Cardiac septum (tissue), 1 donor: ENCODE measurements around the gene NR3C2. TPM values are rescaled to one million over a fixed set of nuclear protein-coding genes. Genes with fewer than 3 reads are reported as not detected.

Experiments used
- DNase-seq: peaks from one replicate; pipeline ENCODE4 v3.0.0-alpha.2; 2020; ENCODE audit warnings: low spot score
- intact Hi-C: fragments of 100-400 bp; cut with DNase I; formaldehyde crosslinking; loops from one replicate; pipeline ENCODE4 v1.14.0; 2022
- total RNA-seq: library from RNA; stranded (reverse); fragmentation: NEBNext Ultra II Directional; extraction: Animal tissue kit (Norgen Biotek cat#: 25700); gene quantifications from one replicate; pipeline ENCODE4 v1.2.1, GENCODE V29; 2021
- donor health status: DM: no; HTN: no; CAD: no.

NR3C2 gene
- total RNA-seq, 1 donor from 2014 or later: 17.3 TPM

GRCh38 chr4:148238811-148239493 lies 203.3 kb downstream of the NR3C2 start:
- intact Hi-C loops: no loop called here
- DNase-seq: no peak

DNA sequence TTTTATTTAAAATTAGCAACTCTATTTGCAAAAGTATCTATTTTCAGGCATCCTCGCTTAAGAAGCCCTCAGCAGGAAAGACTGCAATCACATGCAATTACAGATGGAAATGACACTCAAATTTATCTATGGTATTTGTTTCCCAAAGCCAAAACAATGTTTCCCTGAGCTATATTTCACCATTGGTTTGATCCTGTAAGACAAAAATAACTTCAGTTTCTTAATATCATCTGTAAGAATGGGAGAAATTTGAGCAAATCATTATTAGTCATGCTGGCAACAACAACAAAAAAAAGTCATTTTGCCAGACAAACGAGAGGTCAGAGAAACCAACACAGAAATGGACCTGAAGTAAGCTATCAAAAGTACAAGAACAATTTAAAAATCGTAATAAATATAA lies 204.1 kb downstream of the NR3C2 start:
- DNase-seq: no peak
- intact Hi-C loops: no loop called here

GRCh38 chr4:148235809-148236208 lies 206.4 kb downstream of the NR3C2 start:
- intact Hi-C loops: no loop called here
- DNase-seq: no peak

- no peak for DNase-seq
- intact Hi-C loops: no loop called here
These were observed 212.4 kb downstream of the NR3C2 start for GRCh38 chr4:148229798-148230197.

GRCh38 chr4:148229028-148229427 lies 213.2 kb downstream of the NR3C2 start:
- intact Hi-C loops: no loop called here
- DNase-seq: no peak

GRCh38 chr4:148227147-148227546 lies 215.1 kb downstream of the NR3C2 start:
- intact Hi-C loops: no loop called here
- DNase-seq: no peak

- DNase-seq: no peak
- intact Hi-C loops: no loop called here
These were observed 215.9 kb downstream of the NR3C2 start for GRCh38 chr4:148226341-148226740.

GRCh38 chr4:148225639-148226038 lies 216.6 kb downstream of the NR3C2 start:
- no peak for DNase-seq
- intact Hi-C loops: no loop called here

DNA sequence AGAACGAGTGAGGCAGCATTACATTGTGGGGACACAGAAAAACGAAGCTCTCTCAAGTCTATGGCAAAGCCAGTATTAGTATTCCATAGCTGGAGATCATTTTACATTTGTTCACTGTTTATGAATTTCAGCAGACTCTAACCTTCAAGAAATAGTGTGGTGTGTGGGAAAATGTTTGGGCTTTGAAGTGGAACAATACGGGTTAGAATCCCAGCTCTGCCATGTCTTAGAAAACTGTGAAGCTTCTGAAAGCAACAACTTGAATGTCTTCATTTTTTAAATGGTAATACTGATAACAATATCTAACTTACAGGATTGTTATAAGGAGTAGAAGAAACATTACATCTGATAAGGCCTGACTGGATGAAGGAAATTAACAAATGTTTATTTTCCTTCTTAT lies 217.7 kb downstream of the NR3C2 start:
- intact Hi-C loops: no loop called here
- no peak for DNase-seq

GRCh38 chr4:148222991-148223660 lies 219.1 kb downstream of the NR3C2 start:
- DNase-seq: no peak
- intact Hi-C loops: no loop called here

DNA sequence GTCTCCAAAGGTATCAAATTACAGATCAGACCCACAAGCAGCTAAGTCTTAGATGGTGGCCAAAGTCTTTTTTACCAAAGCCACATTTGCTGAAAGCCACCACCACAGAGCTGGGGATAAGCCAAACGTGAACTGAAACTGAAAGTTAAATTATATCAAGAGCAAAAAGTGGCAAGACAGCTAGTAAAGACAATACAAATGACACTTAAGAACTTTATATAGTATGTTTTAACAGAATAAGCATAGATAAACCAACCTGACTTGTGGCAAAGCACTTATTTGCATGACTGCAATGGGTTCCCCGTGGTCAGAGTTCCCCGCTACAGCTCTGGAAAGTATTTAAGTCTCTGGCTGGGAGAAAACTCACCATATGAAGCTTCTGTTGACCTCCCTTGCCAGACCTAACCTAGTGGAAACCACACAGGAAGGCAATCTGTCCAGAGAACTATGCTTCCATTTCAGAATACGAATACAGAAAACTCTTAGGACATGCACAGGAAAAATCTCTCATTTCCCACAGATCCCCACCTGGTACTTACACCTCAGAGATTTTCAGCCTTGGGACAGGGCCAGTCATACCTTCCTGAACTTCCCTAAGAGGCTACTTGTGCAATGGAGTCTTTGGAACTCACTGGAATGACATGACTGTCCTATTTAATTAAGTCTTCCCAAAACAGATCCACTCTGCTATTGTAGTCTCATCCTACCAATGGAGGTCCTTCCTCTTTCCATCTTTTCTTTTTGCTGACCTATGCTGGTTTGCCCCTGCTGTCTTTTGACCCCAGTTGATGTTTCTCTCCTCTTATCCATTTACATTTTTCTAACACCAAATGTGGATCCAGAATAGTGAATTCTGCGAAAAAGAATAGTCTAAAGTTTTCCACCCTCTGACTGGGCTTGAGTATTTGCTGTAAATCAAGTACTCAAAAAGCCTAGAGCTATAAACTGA lies 225.1 kb downstream of the NR3C2 start:
- intact Hi-C loops: loop anchor here (10.0 kb wide), 1 partner anchor 162 kb away; no protein-coding TSS in a partner anchor
- no peak for DNase-seq

GRCh38 chr4:148216321-148216720 lies 225.9 kb downstream of the NR3C2 start:
- intact Hi-C loops: loop anchor here (10.0 kb wide), 1 partner anchor 162 kb away; no protein-coding TSS in a partner anchor
- no peak for DNase-seq

DNA sequence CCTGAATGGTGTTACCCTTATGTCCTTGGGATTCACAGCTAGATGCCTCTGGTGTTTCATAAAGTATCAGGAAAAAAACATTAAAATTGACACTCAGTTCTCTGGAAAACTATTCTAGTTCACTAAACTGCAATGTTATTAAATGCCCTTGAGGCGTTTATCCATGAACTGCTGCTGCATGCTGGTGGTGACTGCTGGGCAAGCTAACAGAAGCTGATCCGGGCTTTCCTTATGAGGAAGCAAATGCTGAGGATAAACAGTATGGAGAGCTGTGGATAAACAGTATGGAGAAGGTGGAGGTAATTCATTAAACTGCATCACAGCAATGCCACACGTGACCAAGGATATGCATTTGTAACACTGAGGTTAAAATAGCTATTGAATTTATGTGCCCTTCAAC lies 227.0 kb downstream of the NR3C2 start:
- intact Hi-C loops: loop anchor here (10.0 kb wide), 1 partner anchor 160 kb away; no protein-coding TSS in a partner anchor

DNA sequence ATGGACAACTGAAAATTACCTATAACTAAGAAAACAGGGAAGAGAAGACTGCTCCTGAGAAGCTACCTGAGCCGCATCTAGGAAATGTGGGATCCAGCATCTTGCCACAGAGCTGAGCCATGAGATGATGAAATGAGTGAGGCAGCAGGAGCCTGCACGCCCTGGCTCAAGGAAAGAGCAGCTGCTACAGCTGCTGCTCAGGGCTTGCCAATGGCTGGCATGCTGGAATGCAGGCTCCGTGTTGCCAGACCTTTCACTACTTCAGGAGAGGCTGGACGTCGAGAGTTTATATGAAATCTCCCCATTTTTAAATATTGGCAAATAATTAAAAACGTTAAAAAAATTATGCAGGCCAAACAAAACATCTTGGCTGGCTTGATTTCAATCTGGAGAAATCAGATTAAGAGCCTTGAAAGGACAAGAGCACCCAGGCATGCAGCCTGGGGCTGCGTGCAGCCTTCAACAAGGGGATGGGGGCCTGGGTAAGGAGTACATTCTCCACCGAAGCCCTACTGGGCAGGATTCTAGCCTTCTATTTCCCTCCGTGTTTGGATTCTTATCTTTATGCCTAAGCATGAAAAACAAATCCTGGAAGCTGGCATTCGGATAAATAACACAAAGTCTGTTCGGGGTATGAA lies 227.6 kb downstream of the NR3C2 start:
- intact Hi-C loops: loop anchor here (10.0 kb wide), 1 partner anchor 160 kb away; no protein-coding TSS in a partner anchor
- no peak for DNase-seq

More for the DNA sequence above, 227.0 kb downstream of the NR3C2 start:
- no peak for DNase-seq

DNA sequence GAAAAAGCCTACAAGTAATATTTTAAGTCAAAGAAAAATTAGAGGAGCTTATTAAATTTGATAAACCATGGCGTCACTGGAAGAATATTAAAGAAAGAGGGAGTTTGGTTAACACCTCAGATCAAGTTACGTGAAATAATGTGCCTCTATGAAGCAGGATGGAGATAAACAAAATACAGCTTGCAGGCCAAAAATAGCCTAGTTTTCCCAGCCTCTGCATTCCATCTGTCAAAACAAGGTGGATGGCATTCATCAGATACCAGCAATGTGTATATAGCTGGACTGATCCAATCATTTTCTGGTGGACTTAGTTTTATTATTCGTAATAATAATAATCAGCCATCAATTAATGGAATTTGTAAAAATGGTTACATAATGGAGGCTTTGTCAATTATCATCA lies 230.7 kb downstream of the NR3C2 start:
- intact Hi-C loops: loop anchor here (10.0 kb wide), 1 partner anchor 157 kb away; no protein-coding TSS in a partner anchor
- DNase-seq: no peak

- intact Hi-C loops: loop anchor here (10.0 kb wide), 1 partner anchor 156 kb away; no protein-coding TSS in a partner anchor
These were observed 231.6 kb downstream of the NR3C2 start for GRCh38 chr4:148210661-148211060.

DNA sequence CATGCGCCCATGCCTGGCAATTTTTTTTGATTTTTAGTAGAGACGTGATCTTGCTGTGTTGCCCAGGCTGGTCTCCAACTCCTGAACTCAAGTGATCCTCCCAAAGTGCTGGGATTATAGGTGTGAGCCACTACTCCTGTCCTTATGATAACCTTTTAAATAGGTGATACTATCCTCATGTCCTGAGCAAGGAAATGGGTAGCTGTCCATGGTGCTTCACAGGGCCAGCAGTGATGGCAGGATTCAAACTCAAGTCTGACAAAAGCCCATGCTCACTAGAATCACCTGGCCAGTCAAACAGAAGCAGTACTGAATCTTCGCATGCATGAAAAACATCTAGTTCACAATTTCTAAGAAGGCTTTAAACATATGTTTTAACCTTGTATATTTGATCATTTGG lies 235.1 kb downstream of the NR3C2 start:
- DNase-seq: no peak
- intact Hi-C loops: no loop called here

More at GRCh38 chr4:148210661-148211060, 231.6 kb downstream of the NR3C2 start:
- DNase-seq: no peak

GRCh38 chr4:148205476-148205875 lies 236.7 kb downstream of the NR3C2 start:
- intact Hi-C loops: no loop called here

GRCh38 chr4:148204892-148205291 lies 237.3 kb downstream of the NR3C2 start:
- intact Hi-C loops: no loop called here
- no peak for DNase-seq

More at GRCh38 chr4:148205476-148205875, 236.7 kb downstream of the NR3C2 start:
- DNase-seq: no peak
